Retinal pigment epithelial cell (primary cell): ENCODE results near the gene SYNGR3.

Experiments used
- DNase-seq: peaks from one replicate; pipeline ENCODE4 v3.0.0-alpha.2; 2010; ENCODE audit warnings: low read depth
- H3K4me3 ChIP-seq: 2 replicates; pipeline ENCODE4 v1.5.1; 2011; ENCODE audit warnings: mild to moderate bottlenecking, low read length, control low read depth, moderate library complexity
- TF ChIP-seq, protein P1 (sequence below): conservative IDR thresholded peaks from 2 replicates; pipeline ENCODE4 v1.5.1; 2011; ENCODE audit warnings: low read depth, low read length, control low read depth, inconsistent platforms

The SYNGR3 gene

GRCh38 chr16:1989209-1990100 lies at the start of gene SYNGR3:
TSS of gene SYNGR3 (plus strand) at chr16:1989970. CDS start at chr16:1990103, 133 bp downstream.
- no peak for DNase-seq
- H3K4me3 ChIP-seq, result peak within 1 kb of the TSS; percentile 32
- TF ChIP-seq, protein P1, sequence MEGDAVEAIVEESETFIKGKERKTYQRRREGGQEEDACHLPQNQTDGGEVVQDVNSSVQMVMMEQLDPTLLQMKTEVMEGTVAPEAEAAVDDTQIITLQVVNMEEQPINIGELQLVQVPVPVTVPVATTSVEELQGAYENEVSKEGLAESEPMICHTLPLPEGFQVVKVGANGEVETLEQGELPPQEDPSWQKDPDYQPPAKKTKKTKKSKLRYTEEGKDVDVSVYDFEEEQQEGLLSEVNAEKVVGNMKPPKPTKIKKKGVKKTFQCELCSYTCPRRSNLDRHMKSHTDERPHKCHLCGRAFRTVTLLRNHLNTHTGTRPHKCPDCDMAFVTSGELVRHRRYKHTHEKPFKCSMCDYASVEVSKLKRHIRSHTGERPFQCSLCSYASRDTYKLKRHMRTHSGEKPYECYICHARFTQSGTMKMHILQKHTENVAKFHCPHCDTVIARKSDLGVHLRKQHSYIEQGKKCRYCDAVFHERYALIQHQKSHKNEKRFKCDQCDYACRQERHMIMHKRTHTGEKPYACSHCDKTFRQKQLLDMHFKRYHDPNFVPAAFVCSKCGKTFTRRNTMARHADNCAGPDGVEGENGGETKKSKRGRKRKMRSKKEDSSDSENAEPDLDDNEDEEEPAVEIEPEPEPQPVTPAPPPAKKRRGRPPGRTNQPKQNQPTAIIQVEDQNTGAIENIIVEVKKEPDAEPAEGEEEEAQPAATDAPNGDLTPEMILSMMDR, result no peak

GRCh38 chr16:1940273-1941161 lies 49.3 kb upstream of the SYNGR3 start:
- no peak overlapping the region for H3K4me3 ChIP-seq
- DNase-seq, result no peak
- TF ChIP-seq, protein P1, result no peak

GRCh38 chr16:1941162-1942046 lies 48.4 kb upstream of the SYNGR3 start:
- H3K4me3 ChIP-seq, result no peak overlapping the region
- no peak for DNase-seq
- TF ChIP-seq, protein P1, result no peak

DNA sequence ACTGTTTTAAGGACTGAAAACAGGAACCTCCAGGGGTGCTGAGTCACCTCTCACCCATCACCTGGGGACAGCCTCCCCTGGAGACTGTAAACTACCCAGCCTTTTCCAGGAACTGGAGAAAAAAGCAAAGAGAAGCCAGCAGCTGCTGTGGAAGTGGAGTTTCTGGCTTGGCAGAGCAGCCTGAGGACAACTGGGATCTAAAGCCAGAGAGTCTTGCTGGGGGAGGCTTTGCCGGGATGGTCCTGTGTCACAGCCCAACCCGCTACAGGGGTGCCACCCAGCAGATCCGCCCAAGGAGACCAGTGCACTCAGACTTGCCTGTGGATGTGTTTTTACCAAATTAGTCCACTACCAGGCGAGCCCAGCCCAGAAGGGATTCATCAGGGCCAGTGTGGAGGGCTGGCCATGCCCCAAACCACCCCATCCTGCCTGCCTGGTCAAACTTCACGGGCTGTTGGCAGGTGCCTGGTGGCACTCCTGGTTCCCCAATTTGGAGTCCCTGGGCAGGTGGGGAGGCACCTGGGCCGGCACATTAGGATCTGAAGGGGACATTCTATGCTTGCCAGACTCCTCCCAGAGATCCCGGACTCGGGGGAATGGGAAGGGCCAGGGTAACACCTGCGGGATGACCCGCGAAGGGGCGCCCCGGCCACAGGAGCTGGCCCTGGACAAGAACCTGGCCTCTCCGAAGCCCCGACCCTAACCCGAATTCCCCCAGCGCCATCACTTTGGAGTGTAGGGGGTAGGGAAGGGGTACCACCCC lies 47.5 kb upstream of the SYNGR3 start:
- DNase-seq, result no peak
- TF ChIP-seq, protein P1, result no peak
- peak overlapping the region; percentile 85 for H3K4me3 ChIP-seq

GRCh38 chr16:1942810-1943726 lies 46.7 kb upstream of the SYNGR3 start, which contains the start of gene MSRB1:
TSS of gene MSRB1 (minus strand) at chr16:1943199. CDS start at chr16:1943156, 43 bp downstream.
- peak; percentile 89 for DNase-seq
- H3K4me3 ChIP-seq, result peak within 1 kb of the TSS; percentile 85
- TF ChIP-seq, protein P1, result no peak
